Left colon (tissue), 2 donors: Measurements from ENCODE around the gene SPINK2. TPM values are rescaled to one million over a fixed set of nuclear protein-coding genes. Genes with fewer than 3 reads are reported as not detected.

Source experiments
- ATAC-seq: fragments of 200-7000 bp; cut with Tn5 transposase; one replicate; pipeline ENCODE4 v1.9.1; 2020; ENCODE audit warnings: mild to moderate bottlenecking, moderate library complexity
- DNase-seq, 2 donors: peaks; one replicate each; pipeline ENCODE4 v3.0.0-alpha.2; 2020
- intact Hi-C, 2 donors: fragments of 100-400 bp; cut with DNase I in 1 of 2; cut with micrococcal nuclease in 1 of 2; formaldehyde crosslinking; loops; one replicate each; pipeline versions ENCODE4 v1.11.2 to v1.14.0; 2022; cut with DNase I, micrococcal nuclease
- long read RNA-seq: library from polyadenylated mRNA; unstranded; transcript quantifications from one replicate; pipeline ENCODE4 v2.0.0, GENCODE V29; 2021
- total RNA-seq, 2 donors: library from RNA; stranded (reverse); fragmentation: NEBNext Ultra II Directional; extraction: Animal tissue kit (Norgen Biotek cat#: 25700); gene quantifications; one replicate each; pipeline ENCODE4 v1.2.1, GENCODE V29; 2021
- donor health status: DM: no; HTN: no; CAD: no.
- donor health status: DM: yes; HTN: yes; CAD: no.

SPINK2 gene, protein sequence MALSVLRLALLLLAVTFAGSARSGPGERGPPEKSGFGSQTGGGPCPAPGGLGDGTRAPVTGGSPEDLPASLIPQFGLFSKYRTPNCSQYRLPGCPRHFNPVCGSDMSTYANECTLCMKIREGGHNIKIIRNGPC
- 1 to 10 TPM in 1 of 2 donors, not detected in 1; 3.3 TPM for total RNA-seq
- long read RNA-seq, result 0 reads

DNA sequence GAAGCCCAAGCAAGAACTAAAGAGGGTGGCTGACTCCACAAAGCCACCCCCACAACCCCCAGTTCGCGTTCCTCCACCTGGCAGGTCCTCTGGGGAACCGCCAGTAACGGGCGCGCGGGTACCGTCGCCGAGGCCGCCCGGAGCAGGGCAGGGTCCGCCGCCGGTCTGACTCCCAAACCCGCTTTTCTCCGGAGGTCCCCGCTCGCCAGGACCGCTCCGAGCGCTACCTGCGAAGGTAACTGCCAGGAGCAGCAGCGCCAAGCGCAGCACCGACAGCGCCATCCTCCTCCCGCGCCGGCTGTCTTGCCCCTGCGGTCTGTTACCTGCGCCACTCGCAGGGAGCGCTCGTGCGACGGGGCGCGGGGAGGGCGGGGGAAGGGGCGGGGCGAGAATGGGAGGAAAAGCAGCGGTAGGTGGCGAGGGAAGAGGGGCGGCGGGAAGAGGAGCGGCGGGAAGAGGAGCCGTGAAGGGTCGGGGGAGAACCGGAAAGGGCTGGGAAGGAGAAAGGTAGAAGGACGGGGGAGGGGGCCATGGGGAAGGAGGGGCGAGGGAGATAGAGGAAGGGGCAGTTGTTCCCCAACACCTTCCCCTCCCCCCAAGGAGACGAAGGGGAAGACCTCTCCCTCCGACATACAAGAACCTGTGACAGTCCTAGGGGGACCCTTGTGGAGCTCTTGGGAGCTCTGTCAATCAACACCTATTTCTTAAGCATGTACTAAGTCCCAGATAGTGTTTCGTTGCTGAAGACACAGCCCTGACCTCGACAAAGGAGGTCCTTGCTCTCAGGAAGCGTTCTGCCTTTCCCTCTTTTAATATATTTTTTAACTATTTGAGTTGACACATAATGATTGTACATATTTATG lies at the start of gene SPINK2:
TSS of gene SPINK2 (minus strand) at position 321 of the 863 bp plus-strand sequence. CDS start at position 282, 39 bp downstream.
- intact Hi-C loops, result no loop called here
- ATAC-seq, result peak; percentile 98
- peak; percentile 32 to 69 for DNase-seq

DNA sequence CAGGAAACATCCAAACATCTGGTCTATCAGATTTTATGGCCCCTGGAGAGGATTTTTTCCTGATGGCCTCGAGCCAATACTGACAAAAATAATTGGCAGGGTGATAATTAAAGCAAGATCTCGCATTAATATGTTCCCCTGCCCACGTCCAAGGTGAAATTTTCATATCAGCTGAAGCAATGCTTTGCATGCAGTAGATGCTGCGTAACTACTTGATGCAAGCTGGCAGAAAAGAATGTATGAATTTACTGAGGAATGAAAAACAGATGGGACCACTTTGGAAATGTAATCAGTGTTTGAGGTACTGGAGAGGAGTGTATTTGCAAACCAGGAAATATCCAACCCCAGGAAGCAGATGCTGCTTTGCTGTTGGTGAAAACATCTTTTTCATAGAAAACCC lies 49.4 kb upstream of the SPINK2 start:
- DNase-seq (no peak), ATAC-seq (no peak)
- intact Hi-C loops, result no loop called here

DNA sequence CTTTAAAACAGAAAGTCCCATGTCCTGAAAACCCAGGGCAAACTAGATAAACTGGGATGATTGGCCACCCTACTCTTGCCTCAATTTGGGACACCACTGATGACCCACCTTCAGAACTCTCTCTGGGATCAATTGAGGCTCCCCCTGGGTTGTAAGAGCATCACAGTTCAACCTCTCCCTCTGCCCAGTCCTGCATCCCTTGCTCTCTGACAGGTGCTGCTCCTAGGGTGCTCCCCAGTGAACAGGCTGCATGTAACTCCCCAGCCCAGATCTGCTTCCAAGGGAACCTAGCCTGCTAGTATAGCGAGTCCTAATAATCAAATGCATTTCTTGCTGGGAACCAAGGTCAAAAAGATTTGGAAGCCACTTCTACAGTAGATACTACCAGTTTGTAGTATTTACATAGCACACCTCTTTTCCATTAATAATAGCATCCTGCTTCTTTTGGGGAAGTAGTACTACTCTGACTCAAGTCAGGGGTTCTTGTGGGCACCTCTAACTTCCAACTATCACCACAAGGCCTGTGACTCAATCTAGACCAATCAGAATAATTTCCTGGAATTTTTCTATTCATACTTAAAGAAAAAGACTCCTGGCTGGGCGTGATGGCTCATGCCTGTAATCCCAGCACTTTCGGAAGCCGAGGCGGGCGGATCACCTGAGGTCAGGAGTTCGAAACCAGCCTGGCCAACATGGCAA lies 42.1 kb upstream of the SPINK2 start:
- ATAC-seq, result no peak
- no peak for DNase-seq
- intact Hi-C loops, result no loop called here

DNA sequence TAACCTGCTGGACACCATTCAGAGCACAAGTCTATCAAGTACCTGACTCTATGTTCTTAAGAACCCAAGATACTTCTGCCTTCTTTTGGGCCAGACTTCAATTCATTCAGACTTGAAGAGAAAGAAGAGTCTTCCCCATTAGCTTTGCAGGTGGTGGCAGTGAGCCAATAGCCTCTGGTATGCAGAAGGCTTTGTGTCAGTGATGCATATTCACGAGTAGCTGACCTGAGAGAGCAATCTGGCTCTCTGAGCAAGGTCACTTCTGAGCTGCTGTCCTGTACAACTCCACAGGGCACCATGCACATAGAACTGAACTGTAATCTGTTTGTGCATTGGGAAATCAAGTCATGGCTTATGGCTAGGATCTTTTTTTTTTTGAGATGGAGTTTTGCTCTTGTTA lies 39.9 kb upstream of the SPINK2 start:
- intact Hi-C loops, result no loop called here
- ATAC-seq (no peak), DNase-seq (no peak)

DNA sequence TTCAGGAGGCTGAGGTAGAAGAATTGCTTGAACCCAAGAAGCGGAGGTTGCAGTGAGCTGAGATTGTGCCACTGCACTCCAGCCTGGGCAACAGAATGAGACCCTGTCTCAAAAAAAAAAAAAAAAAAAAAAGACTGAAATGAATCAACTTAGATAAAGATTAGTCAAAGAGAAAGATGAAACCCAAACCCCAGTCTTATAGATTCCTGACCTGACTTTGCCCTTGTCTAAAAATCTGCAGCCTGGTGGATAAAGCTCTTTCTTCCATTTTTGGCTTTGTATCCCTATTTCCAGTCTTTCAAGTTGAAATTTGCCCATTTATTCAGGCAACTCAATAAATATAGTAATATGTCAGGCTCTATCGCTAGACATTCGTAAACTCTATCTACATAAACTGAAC lies 39.3 kb upstream of the SPINK2 start:
- DNase-seq, result no peak
- intact Hi-C loops, result no loop called here
- no peak for ATAC-seq

DNA sequence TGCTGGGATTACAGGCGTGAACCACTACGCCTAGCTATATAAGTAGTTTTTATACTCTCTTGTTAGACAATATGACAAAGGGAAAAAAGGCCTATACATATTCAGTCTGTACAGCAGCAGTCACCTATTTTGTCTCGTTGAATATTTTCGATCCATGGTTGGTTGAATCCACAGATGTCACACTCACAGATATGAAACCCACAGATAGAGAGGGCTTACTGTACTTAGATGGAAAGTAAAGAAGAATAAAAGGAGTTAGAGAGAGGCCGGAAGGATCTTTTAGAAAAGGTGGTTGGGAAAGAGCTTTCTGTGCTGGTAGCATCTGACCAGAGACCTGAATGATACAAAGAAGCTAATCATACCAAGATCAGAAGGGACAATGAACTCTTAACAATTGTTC lies 38.3 kb upstream of the SPINK2 start:
- ATAC-seq (no peak), DNase-seq (no peak)
- intact Hi-C loops, result no loop called here

DNA sequence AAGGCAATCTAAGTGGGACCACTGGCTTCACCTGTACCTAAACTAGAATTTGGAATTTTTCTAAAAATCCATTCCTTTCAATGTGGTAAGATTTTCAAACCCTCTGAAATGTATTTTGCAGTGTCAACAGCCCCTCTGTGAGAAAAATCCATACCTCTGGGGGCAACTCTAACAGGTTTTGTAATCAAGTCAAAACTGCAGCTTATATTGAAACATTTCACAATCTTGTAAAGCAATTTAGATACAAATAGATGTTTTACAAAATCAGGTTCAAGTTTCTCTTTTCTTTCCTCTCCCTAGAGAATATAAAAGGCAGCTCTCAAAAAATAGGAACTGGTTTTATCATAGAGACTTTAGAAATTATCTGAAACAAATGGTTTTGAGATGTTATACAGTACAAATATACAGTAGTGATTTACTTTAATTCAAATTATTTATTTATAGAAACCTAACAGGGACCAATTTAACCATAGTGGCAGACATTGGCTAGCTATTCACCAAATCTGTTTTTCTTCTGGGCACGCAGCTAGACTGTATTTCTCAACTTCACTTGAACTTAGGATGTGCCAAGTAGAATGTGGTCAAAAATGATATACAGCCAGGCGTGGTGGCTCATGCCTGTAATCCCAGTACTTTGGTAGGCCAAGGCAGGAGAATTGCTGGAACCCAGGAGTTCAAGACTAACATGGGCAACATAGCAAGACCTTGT lies 36.3 kb upstream of the SPINK2 start:
- ATAC-seq (no peak), DNase-seq (no peak)
- intact Hi-C loops, result no loop called here

DNA sequence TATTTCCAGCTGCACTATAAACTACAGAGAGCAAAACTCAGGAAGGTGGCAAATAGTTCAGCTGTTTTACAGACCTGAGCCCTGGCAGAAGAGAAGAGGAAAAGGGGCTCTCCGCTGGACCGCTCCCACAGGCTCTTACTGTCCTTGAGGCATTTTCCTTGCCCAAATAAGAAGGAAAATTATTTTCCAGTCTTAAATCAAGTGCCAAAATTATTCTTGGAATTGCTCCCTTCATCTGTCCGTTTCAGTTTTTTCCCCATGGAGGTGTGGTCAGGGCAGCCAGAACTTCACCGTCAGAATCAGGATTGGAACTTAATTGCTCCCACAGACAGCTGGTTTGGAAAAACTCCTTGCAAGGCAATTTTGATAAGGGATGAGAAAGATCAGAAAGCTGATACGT lies 35.2 kb upstream of the SPINK2 start:
- intact Hi-C loops, result no loop called here
- DNase-seq (no peak), ATAC-seq (no peak)

DNA sequence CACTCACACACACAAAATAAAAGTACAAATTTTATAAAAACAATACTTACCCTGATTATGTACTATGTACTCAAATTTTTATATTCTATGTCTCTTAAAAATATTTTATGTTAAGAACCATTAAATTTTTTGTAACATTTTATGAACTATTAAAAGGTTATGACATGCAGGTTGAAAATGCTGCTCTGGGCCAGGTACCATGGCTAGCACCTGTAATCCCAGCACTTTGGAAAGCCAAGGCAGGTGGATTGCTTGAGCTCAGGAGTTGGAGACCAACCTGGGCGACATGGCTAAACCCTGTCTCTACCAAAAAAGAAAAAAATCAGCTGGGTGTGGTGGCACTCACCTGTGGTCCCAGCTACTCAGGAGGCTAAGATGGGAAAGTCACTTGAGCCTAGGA lies 29.4 kb upstream of the SPINK2 start:
- ATAC-seq (no peak), DNase-seq (no peak)
- intact Hi-C loops, result no loop called here

DNA sequence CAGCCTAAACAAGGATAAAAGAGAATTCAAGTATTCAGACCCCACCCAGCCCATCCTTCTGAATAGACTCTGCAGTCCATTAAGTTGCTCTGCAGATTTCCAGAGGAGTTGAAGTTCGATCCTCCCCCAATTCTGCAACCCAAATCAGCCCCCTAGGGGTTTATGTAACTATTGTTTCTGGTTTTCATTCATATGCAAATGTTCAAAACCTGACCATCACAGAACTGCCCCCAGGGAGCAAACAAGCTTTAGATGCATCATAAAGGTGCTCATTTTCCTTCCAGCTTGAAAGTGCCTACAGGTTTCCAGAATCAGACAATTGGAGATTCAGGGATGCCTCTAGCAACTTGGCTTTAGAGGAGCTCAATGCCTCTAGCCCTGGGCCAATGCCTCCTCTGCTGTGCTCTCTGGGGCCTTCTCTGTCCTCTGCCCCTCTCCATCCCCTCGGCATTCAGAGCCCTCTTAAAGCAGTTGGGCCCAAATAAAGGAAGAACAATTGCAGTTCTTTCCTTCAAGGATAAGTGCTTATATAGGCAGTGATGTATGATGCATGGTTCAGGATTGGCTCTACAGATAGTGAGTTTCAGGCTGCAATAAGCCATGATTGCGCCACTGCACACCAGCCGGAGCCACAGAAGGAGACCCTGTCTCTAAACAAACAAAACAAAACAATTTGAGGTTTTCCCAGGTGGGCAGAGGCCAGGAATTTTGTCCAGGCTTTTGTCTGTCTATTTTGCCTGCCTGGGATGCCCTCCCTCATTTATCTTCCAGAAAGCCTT lies 23.5 kb upstream of the SPINK2 start:
- intact Hi-C loops, result no loop called here
- DNase-seq (no peak), ATAC-seq (no peak)

DNA sequence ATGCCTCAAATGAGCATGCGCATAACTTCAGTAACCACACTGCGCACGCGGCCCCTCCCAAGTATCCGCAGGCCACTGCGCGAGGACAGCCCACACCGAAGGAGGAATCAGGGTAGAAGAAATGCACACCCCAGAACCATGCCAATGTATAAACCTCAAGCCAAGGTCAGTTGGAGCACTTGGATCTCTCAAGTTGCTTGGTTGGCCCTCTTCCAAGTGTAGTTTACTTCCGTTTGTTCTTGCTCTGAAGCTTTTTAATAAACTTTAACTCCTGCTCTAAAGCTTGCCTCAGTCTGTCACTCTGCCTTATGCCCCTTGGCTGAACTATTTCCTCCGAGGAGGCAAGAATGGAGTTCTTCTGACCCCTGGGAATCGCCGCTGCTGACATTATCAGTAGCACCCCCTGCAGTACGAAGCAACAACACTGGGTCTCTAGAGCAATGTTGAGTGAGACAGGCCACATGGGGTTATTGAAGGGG lies 22.0 kb upstream of the SPINK2 start:
- intact Hi-C loops, result no loop called here
- DNase-seq (peak in 1 of 2 donors; percentile 7), ATAC-seq (peak; percentile 70)

DNA sequence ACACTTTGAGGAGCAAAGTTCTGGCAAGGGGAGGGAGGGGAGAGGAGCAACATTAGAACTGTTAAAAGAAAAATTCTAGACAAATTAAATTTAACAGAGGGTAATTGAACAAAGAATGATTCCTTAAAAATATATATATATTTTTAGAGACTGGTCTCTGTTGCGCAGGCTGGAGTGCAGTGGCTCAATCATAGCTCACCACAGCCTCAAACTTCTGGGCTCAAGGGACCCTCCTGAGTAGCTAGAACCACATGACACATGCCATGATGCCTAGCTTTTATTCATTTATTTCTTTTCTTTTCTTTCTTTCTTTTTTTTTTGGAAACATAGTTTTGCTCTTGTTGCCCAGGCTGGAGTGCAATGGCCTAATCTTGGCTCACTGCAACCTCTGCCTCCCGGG lies 19.1 kb upstream of the SPINK2 start:
- intact Hi-C loops, result no loop called here
- ATAC-seq (no peak), DNase-seq (no peak)

DNA sequence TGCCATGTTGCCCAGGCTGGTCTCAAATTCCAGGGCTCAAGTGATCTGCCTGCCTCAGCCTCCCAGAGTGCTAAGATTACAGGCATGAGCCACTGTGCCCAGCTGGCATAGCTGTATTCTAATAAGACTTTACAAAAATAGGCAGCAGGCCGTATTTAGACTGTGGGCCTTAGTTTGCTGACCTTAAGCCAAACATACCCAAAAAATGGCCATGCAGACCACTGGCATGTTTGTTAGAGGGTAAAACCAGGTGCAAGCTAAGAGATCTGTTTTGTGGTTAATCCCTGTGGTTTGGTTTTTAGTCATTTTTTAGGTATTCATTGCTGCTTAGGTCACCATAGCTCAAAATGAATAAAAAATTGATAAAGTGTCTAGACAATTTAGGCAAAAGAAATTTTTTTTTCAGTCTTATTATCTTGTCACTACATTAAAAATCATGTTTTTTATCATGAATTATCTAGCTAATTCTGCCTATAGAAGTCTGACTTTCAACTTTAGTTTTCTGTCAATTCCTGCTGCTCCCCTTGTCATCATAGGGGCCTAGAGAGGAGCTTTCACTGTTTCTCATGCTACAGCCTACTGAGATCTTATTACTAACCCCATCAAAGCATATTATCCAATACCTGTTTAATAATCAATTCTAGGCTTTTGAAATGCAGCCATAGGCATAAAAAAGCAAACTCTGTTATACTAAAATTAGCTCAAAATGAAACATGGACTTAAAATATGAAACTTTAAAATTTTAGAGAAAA lies 7.5 kb upstream of the SPINK2 start:
- intact Hi-C loops, result no loop called here
- no peak for ATAC-seq
- DNase-seq, result no peak

DNA sequence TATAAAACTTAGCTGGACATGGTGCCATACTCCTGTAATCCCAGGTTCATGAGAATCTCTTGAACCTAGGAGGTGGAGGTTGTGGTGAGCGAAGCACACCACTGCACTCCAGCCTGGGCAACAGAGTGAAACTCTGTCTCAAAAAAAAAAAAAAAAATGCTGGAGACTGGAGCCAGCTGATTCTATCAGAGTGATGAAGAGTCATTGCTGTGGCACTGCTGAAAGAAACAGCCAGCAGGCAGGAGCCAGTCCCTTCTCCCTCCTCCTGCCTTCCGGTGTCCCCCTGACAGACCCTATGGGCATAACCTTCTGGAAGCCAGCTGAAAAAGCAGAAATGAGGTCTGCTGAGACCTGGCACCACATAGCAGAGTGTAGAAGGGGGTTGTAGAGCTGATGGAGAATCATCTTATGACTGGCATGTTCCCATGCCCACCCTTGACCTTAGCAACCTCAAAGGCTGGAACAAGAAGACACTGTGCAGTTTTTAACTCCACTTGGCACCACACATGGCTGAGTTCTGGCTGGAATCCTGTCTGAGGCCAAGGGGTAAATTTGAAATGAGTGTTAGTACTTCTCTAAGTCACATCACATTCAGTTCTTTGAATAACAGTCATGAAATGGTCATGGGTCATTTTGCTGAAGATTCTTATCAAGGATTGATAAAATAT lies 2.6 kb upstream of the SPINK2 start:
- DNase-seq, result no peak
- ATAC-seq, result no peak
- intact Hi-C loops, result no loop called here

DNA sequence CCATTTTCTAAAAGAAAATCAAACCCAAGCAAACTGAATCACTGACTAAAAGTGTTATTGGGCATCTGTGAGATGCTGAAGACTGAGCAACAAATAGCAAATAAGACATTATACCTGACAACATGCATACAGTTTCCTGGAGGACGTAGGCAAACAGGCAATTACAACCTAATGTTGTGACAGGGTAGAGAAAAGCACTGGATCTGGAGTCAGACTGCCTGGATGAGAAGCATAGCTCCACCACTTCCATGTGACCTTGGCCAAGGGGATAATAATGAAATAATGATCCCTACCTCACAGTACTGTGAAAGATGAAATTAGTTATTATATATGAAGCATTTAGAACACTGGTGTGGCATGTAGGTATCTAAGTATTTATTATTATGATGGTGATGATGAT lies 2.7 kb downstream of the SPINK2 start:
- no peak for ATAC-seq
- no peak for DNase-seq
- intact Hi-C loops, result no loop called here

DNA sequence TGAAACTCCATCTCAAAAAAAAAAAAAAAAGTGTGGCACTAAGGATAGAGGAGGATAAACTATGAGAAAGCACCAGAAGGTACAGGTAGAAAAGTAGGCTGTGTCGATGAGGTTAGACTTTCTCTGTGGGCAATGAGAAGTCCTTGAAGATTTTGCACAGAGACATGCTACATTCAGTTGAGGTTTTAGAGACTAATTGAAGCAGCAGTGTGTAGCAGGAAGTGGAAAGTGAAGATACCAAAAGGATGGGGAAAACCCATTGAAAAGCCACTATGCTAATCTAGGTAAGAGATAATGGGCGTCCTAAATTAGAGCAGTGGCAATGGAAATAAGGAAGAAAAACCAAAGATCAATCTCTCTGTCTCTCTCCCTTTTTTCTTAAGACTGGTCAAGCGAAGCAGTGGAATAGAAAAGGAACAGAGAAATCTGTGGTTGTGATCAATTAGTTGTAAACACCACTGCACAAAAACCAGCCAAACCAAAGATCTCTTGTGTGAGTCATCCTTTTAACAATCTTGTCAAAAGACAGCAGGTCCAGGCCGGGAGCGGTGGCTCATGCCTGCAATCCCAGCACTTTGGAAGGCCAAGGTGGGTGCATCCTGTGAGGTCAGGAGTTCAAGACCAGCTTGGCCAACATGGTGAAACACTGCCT lies 3.5 kb downstream of the SPINK2 start:
- intact Hi-C loops, result no loop called here
- ATAC-seq, result no peak
- no peak for DNase-seq

DNA sequence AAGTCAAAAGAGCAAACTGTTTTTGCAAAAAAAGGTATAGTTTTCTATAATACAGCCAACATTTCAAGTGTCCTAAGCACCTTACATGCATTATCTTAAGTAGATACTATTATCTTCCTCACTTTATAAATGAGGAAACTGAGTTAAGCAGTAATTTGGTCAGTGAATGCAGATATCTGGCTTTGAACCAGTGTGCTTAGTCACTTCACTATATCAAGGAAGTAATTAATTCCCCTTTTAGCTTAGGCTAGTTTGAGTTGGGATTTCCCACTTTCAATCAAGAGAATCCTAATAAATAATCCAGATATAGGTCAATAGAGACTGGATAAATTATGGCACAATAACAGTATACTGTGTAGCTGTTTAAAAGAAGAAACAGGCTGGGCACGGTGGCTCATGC lies 14.8 kb downstream of the SPINK2 start:
- no peak for DNase-seq
- ATAC-seq, result no peak
- intact Hi-C loops, result loop anchor here in 1 of 2 donors (5.0 kb wide), 1 partner anchor 239 kb away; no protein-coding TSS in a partner anchor
